Superior temporal gyrus (tissue), 1 donor: Measurements from ENCODE around the gene PCBP3.
"Not testable (repeated sequence)": the region's sequence is repeated elsewhere in the genome, so short reads cannot be mapped to it uniquely, and the experiment has no call there.

Experiments used
- DNase-seq: peaks from one replicate; pipeline ENCODE4 v3.0.0-alpha.2; 2016; ENCODE audit errors: extremely low spot score

The PCBP3 gene

GRCh38 chr21:45828580-45829570 is 185.3 kb downstream of the PCBP3 start:
- DNase-seq, result no peak

- no peak for DNase-seq
These were observed 186.1 kb downstream of the PCBP3 start for GRCh38 chr21:45829668-45830067.

- DNase-seq, result no peak
These were observed 186.7 kb downstream of the PCBP3 start for GRCh38 chr21:45830221-45830640.

- DNase-seq, result no peak
These were observed 187.3 kb downstream of the PCBP3 start for GRCh38 chr21:45830720-45831366.

GRCh38 chr21:45831991-45832740 is 188.6 kb downstream of the PCBP3 start:
- no peak for DNase-seq

- not testable (repeated sequence) for DNase-seq
These were observed 189.3 kb downstream of the PCBP3 start for GRCh38 chr21:45832741-45833235.

- no peak for DNase-seq
These were observed 189.9 kb downstream of the PCBP3 start for GRCh38 chr21:45833414-45833813.

GRCh38 chr21:45834026-45834715 is 190.6 kb downstream of the PCBP3 start:
- DNase-seq, result no peak

GRCh38 chr21:45834821-45835293 is 191.3 kb downstream of the PCBP3 start:
- no peak for DNase-seq

GRCh38 chr21:45835301-45836267 is 192.1 kb downstream of the PCBP3 start:
- no peak for DNase-seq

GRCh38 chr21:45836268-45836655 is 192.7 kb downstream of the PCBP3 start:
- DNase-seq, result no peak

GRCh38 chr21:45836694-45837670 is 193.5 kb downstream of the PCBP3 start:
- DNase-seq, result no peak

- DNase-seq, result peak; percentile 40
These were observed 194.4 kb downstream of the PCBP3 start for GRCh38 chr21:45837936-45838335.

GRCh38 chr21:45838634-45839033 is 195.1 kb downstream of the PCBP3 start:
- DNase-seq, result no peak

GRCh38 chr21:45839274-45839673 is 195.7 kb downstream of the PCBP3 start:
- DNase-seq, result no peak

GRCh38 chr21:45841033-45841432 is 197.5 kb downstream of the PCBP3 start:
- no peak for DNase-seq

GRCh38 chr21:45843426-45843825 is 199.9 kb downstream of the PCBP3 start:
- no peak for DNase-seq

GRCh38 chr21:45844181-45844580 is 200.7 kb downstream of the PCBP3 start:
- no peak for DNase-seq
